HL-60/S4 (cell line): Measurements from ENCODE around the gene TCEAL1.

Source experiments
- in situ Hi-C: fragments of 300-500 bp; cut with MboI; formaldehyde crosslinking; loops from 2 replicates; pipeline ENCODE4 v1.14.3; 2022; ENCODE audit warnings: low sequenced_read_pairs

Gene TCEAL1

DNA sequence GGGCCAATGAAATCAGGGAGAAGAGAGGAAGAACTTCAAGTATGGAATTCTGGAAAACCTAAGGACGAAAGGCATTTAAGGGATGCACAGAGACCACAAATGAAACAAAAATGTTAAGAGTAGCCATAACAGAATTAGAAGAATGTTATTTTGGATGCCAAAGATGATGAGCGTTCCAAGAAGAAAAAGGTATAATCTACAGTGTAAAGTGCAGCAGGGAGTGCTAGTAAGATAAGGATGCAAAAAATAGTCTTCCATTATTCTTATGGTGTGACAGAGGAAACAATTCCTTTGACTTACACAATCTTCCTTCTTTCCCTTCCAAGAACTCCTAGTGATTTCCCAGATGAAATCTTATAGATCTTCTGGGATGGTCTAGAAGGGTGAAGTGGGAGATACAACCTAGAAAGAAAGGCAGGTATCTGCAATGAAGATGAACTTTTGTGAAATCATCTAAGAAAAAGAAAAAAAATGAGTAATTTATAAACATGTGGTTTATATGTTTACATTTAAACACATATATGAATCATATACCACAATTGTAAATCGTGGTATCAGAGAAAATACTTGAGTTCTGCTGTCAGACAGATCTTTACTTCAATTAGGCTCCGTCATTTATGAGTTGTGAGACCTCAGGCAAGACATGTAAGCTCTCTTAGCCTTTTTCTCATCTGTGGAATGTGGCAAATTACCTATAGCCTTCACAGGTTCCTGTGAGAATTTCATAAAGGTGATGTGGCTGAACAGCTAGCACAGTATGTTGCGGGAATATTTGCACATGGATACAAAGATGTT, 49.6 kb downstream of the TCEAL1 start:
- in situ Hi-C loops, result no loop called here
